Dermis blood vessel endothelial cell (primary cell): ENCODE results near the gene PPARD. TPM values are rescaled to one million over a fixed set of nuclear protein-coding genes. Genes with fewer than 3 reads are reported as not detected.
"Not testable (repeated sequence)": the region's sequence is repeated elsewhere in the genome, so short reads cannot be mapped to it uniquely, and the experiment has no call there.

Source experiments
- DNase-seq: peaks from one replicate; pipeline ENCODE4 v3.0.0; 2010
- total RNA-seq: library from RNA; depleted of rRNA; stranded (reverse); fragments of >200 nt; gene quantifications from 2 replicates; pipeline ENCODE4 v1.2.3, GENCODE V29; 2014

PPARD gene
- total RNA-seq = 9.7 and 18.1 TPM in 2 replicates

DNA sequence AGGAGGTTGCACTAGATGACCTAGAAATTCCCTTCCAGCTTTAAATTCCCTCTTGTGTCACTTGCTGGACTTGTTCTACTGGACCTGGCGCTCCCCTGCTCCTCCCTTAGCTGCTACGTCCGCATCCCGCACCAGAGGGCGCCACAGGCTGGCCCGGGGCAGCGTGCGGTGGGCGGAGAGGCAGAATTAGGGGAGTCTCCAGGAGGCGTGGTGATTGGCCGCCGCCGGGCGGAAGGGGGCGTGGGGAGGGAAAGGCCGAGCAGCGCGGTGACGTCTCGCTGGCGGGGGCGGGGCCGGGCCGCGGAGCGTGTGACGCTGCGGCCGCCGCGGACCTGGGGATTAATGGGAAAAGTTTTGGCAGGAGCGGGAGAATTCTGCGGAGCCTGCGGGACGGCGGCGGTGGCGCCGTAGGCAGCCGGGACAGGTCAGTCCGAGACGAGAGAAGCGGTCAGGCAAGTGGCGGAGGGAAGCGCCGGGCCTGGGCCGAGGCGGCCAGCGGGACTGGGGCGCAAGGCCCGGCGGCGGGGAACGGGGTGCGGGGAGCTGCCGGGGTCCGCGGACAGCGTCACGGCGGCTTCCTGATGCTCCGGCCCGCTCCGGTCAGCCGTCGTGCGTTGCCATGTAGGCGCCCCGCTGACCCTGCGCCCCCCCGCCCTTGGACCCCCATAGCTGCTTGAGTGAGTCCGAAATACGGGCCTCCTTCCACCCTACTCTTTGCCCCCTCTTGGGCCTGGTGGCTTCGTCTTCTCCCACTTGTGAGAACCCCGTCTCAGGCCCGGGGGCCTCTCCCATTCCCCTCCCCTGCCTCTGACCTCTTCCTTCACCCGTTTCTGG lies at the start of gene PPARD:
TSS of gene PPARD (plus strand) at position 301 of the 834 bp plus-strand sequence. CDS start 68,530 bp downstream, outside the sequence.
- DNase-seq = peak; percentile 97

DNA sequence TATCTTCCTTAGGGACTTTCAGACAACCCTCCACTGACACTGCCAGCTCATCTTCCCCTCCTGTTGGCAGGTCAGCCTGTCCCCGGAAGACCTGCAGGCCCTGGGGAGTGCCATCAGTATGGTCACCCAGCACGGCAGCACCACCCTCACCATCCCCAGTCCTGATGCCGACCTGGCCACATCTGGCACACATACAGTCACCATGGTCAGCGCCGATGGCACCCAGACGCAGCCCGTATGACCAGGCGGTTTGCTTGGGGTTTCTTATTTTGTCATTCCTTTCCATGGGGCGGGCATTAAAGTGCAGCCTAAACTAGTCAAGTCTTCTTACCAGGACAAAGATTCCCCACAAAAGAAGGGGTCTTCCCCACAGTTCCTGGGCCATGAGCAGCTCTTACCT lies 48.7 kb upstream of the PPARD start:
- no peak for DNase-seq

- DNase-seq = peak; percentile 68
Observed at GRCh38 chr6:35294308-35294945, 47.9 kb upstream of the PPARD start.

DNA sequence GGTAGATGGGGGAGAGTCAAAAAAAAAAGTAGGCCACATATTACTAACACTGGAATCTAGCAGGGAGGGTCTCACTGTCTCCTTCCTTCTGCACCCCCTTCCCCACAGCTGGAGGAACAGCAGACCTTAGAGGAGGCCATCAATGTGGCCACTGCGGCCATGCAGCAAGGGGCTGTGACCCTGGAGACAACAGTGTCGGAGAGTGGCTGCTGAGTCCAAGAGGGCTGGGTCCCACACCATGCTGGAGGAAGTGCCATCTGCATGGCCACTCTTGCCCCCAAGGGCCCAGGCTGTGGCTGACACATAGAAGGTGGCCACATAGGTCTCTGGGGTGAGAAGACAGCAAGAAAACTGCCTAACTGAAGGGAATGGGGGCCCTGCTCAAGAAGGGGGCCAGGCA lies 47.3 kb upstream of the PPARD start:
- DNase-seq = no peak

GRCh38 chr6:35295521-35296315 lies 46.6 kb upstream of the PPARD start:
- no peak for DNase-seq

DNA sequence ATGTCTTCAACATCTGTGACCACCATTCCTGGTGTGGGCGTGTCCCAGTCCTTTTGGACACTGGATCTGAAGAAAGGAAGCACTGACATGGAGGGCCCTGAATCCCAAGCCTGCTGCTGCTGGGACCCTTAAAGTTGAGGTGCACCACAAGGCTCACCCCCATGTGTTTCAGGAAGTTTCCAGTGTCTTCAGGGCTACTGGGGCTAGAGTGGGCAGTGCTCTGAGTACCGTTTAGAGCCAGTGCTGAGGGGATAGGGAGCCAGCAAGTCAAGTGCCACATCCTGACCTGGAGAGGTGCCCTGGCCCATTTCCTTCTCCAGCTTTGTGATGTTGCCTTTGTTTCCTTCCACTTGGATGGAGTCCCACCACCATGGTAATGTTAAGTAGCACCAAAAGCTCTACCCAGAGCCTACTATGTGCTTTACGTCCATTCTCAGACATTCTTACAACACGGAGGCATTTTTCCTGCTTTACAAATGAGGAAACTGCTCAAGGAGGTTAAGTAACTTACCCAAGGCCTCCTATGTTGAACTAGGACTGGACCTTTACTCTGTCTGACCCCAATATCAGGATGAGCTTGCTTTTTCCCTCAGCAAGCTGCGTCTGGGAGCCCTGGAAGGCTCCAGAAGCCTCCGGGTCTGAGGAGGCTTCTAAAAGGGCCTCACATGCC lies 45.3 kb upstream of the PPARD start:
- no peak for DNase-seq

- DNase-seq = peak; percentile 91
Observed at GRCh38 chr6:35297601-35298481, 44.5 kb upstream of the PPARD start, which contains the start of gene DEF6. DEF6 (plus strand) TSS chr6:35297818; CDS start chr6:35297857, 39 bp downstream.

GRCh38 chr6:35298625-35299140 lies 43.7 kb upstream of the PPARD start:
- DNase-seq = no peak

GRCh38 chr6:35299674-35300073 lies 42.7 kb upstream of the PPARD start:
- DNase-seq = no peak

DNA sequence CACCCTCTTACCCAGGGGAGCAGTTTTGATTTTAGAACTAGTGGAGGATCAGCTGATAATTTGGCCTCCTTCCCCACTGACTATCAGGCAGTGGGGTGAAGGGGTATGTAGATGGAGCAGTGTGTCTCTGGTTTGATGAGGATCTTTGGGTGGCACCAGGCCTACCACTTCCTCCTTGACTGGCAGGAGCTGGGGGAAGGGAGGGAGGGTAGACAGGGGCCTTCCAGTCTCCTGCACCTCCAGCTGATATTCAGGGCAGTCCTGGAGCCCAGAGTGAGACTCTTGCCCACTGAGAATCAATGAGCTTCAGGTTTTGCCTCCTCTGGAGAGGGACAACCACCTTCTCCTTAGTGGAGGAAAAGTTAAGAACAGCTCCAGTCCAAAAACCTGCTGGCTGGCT lies 41.5 kb upstream of the PPARD start:
- DNase-seq = no peak

DNA sequence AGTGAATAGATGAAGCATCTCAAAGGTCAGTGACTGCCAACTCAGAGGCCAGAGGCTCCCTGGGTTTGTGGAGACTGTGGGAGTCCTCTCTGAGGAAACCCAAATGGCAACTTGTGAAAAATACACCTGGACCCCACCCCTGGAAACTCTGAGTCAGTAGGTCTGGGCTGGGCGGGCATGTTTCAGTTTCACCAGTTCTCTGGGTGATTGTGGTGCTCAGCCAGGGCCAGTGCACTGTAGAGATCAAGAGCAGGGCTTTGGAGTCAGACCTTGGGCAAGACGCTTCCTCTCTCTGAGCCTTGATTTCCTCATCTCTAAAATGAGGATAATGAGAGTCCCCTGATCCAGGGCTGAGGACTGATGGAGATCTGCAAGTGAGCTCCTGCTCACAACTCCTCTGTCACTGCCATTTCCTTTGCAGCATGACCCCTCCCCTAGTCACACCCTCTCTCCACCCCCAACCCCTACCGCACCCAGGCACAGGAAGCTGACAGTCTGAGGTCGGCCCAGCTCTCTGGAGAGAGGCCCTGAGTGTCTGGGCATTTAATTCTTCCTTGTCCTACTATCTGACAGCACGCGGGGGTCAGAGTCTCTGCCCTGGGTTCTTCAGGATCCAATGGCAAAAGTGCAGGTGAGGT lies 39.6 kb upstream of the PPARD start:
- peak; percentile 6 for DNase-seq

DNA sequence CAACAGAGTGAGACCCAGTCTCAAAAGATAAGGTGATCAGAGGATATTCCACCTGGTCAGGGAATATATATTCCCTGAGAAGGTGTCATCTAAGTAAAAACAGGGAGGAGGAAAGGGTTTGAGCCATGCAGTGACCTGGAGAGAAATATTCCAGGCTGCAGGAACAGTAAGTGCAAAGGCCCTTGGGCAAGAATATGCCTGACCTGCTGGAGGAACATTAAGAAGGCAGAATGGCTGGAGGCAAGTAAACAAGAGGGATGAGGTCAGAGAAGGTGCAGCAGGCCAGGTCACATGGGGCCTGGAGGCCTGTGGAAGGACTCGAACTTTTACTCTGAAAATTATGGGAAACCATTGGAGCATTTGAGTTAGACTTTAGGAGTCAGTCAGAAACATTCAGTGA lies 38.1 kb upstream of the PPARD start:
- DNase-seq = no peak

DNA sequence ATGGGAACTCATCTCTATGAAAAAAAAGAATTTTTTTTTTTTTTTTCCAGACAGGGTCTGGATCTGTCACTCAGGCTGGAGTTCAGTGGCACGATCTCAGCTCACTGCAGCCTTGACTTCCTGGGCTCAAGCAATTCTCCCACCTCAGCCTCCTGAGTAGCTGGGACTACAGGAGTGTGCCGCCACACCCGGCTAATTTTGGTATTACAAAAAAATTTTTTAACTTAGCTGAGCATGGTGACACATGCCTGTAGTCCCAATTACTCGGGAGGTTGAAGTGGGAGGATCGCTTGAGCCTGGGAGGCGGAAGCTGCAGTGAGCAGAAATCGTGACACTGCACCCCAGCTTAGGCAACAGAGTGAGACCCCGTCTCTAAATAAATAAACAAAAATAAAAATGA lies 37.2 kb upstream of the PPARD start:
- DNase-seq = no peak

DNA sequence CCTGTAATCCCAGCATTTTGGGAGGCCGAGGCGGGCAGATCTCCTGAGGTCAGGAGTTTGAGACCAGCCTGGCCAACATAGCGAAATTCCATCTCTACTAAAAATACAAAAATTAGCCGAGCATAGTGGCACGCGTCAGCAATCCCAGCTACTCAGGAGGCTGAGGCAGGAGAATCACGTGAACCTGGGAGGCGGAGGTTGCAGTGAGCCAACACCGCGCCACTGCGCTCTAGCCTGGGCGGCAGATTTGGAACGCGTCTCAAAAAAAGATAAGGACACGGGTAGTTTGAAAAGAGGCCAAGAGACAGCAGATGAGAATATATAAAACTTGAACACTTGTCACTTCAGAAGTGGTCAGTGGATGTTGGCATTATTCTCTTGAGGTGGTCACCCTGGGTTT lies 35.2 kb upstream of the PPARD start:
- not testable (repeated sequence) for DNase-seq

DNA sequence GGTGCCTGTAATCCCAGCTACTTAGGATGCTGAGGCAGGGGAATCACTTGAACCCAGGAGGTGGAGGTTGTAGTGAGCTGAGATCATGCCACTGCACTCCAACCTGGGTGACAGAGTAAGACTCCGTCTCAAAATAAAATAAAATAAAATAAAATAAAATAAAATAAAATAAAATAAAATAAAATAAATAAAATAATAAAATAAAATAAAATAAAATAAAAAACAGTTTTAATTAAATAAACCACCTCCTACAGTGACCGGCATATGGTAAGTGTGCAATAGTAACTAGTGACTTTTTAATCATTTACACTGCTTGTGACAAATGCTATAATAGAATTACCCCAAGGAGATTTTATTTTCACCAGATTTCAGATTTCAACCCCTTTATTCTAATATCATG lies 33.8 kb upstream of the PPARD start:
- not testable (repeated sequence) for DNase-seq

DNA sequence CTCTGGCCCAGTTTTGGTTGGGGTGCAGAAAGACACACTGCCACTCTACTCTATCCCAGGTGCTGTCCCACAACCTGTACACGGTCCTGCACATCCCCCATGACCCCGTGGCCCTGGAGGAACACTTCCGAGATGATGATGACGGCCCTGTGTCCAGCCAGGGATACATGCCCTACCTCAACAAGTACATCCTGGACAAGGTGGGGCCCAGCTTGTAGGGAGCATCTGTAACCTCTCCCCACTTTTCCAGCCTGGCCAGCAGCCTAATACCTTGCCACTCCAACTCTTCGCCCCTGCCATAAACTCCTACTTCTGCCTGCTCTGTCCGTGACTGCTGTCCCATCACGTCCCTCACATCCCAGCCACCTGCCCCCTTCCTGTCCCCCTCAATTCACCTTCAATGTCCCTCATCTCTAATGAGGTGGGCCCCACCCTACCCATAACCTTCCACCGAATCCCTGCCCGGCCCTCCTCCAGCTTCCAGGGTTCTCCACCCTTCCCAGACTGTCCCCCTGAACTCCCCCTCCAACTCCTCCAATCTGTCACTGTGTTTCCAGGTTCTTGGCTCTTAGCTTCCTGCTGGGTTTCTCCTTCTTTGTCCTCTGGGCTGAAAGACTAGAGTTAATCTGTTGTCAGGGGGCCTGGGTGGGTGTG lies 32.6 kb upstream of the PPARD start:
- DNase-seq = no peak

DNA sequence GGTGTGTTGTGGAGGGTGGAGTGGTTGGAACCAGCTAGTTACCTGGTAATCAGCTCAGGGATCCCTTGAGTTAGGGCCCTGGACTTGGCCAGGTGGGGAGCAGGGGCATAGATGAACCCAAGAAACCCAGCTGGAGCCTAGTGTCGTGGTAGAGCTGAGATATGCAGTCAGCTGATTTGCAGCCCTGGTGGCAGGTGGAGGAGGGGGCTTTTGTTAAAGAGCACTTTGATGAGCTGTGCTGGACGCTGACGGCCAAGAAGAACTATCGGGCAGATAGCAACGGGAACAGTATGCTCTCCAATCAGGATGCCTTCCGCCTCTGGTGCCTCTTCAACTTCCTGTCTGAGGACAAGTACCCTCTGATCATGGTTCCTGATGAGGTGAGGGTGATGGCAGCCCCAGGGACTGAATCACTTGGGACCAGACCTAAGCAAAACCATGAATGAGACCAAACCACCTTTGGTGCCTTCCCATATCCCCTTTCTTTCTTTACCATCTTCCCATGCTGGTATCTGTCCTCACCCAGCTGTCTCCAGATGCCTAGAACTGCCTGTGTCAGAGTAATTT lies 32.0 kb upstream of the PPARD start:
- no peak for DNase-seq

- no peak for DNase-seq
Observed at GRCh38 chr6:35311390-35312075, 30.8 kb upstream of the PPARD start.

DNA sequence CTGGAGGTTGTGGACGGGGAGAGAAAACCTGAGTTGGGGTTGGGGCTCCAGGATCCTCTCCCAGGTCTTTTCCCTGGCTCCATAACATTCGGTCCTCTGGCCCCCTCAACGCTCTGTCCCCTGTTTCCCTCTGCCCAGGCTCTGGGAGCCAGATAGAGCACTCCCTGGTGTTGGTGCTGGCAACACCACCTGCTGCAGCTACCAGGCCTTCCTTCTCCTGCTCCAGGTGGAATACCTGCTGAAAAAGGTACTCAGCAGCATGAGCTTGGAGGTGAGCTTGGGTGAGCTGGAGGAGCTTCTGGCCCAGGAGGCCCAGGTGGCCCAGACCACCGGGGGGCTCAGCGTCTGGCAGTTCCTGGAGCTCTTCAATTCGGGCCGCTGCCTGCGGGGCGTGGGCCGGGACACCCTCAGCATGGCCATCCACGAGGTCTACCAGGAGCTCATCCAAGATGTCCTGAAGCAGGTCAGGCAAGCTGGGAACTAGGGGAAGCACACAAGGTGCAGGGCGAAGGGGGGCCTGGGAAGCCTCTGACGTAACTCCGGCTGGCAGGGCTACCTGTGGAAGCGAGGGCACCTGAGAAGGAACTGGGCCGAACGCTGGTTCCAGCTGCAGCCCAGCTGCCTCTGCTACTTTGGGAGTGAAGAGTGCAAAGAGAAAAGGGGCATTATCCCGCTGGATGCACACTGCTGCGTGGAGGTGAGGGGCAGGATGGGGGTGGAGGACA lies 30.1 kb upstream of the PPARD start:
- DNase-seq = no peak
